ENCODE measurements around the gene TRAPPC12. TPM values are rescaled to one million over a fixed set of nuclear protein-coding genes. Genes with fewer than 3 reads are reported as not detected.

Gene TRAPPC12
- total RNA-seq, 1 experiment from 2014 or later: 72.8 TPM

GRCh38 chr2:3387011-3387410, 7.5 kb downstream of the TRAPPC12 start:
- no peak for TF ChIP-seq EMX1 (CRISPR knock-in tag; IDR thresholded peaks at IDR 0.05)
- TF ChIP-seq ZNF425 (CRISPR knock-in tag; conservative IDR thresholded peaks at IDR 0.05): no peak
- no peak for TF ChIP-seq NFE2L1 (CRISPR knock-in tag; IDR thresholded peaks at IDR 0.05)
- no peak for TF ChIP-seq ZNF232 (CRISPR knock-in tag; IDR thresholded peaks at IDR 0.05)
- TF ChIP-seq AFF4 (CRISPR knock-in tag; IDR thresholded peaks at IDR 0.05; ENCODE audit: borderline replicate concordance): no peak
- no peak for TF ChIP-seq FOXJ3 (CRISPR knock-in tag; IDR thresholded peaks at IDR 0.05; ENCODE audit: borderline replicate concordance)
- TF ChIP-seq GTF2I (CRISPR knock-in tag; conservative IDR thresholded peaks at IDR 0.05): no peak
- TF ChIP-seq FOXK1 (CRISPR knock-in tag; IDR thresholded peaks at IDR 0.05): no peak
- TF ChIP-seq ZNF671 (CRISPR knock-in tag; IDR thresholded peaks at IDR 0.05): no peak
- TF ChIP-seq E2F4 (CRISPR knock-in tag; IDR thresholded peaks at IDR 0.05; ENCODE audit: borderline replicate concordance, low read depth): no peak
- TF ChIP-seq SMAD4 (CRISPR knock-in tag; IDR thresholded peaks at IDR 0.05): no peak
- TF ChIP-seq CBFB (CRISPR knock-in tag; IDR thresholded peaks at IDR 0.05; ENCODE audit: low read depth): no peak
- TF ChIP-seq ETV6 (CRISPR knock-in tag; IDR thresholded peaks at IDR 0.05): no peak
- no peak for TF ChIP-seq GRHL2 (CRISPR knock-in tag; IDR thresholded peaks at IDR 0.05; ENCODE audit: insufficient replicate concordance, severe bottlenecking)
- TF ChIP-seq ZBTB21 (CRISPR knock-in tag; IDR thresholded peaks at IDR 0.05; ENCODE audit: borderline replicate concordance): no peak
- no peak for TF ChIP-seq RORB (CRISPR knock-in tag; IDR thresholded peaks at IDR 0.05)
- no peak for TF ChIP-seq JAZF1 (CRISPR knock-in tag; IDR thresholded peaks at IDR 0.05)
- no peak for TF ChIP-seq TP53 (CRISPR knock-in tag; IDR thresholded peaks at IDR 0.05)
- no peak for TF ChIP-seq MAX (CRISPR knock-in tag; IDR thresholded peaks at IDR 0.05)
- ChIA-PET CTCF (interaction anchor here (1.4 kb wide), 1 partner anchor 36 kb away, joined by 4 read pairs; no protein-coding TSS in a partner anchor), POLR2A (no interaction called here)
- ATAC-seq (no peak), DNase-seq (ENCODE audit: low spot score) (no peak)
- H3K27me3 Mint-ChIP-seq (ENCODE audit: low read depth): no peaks in the 10 kb centered on the region
- no peaks in the 10 kb centered on the region for H3K9me3 Mint-ChIP-seq
- H3K4me3 Mint-ChIP-seq: no peak overlapping the region
- no peaks in the 10 kb centered on the region for H3K4me1 Mint-ChIP-seq
- H3K27ac Mint-ChIP-seq: peak overlapping the region; percentile 60; the same call in 1 of the 2 replicates
- peaks cover 21% of the 10 kb centered on the region for H3K36me3 Mint-ChIP-seq

- ChIA-PET POLR2A (no interaction called here), CTCF (no interaction called here)
- no peak overlapping the region for H3K4me3 Mint-ChIP-seq
- H3K9me3 Mint-ChIP-seq: no peaks in the 10 kb centered on the region
- H3K4me1 Mint-ChIP-seq: no peaks in the 10 kb centered on the region
- DNase-seq (ENCODE audit: low spot score) (no peak), ATAC-seq (no peak)
- H3K27ac Mint-ChIP-seq: no peak overlapping the region
- H3K36me3 Mint-ChIP-seq: peaks cover 28% of the 10 kb centered on the region
- H3K27me3 Mint-ChIP-seq (ENCODE audit: low read depth): no peaks in the 10 kb centered on the region
- TF ChIP-seq MLX (CRISPR knock-in tag; IDR thresholded peaks at IDR 0.05) (no peak), HMGA2 (CRISPR knock-in tag; IDR thresholded peaks at IDR 0.05) (no peak), GABPB1 (CRISPR knock-in tag; IDR thresholded peaks at IDR 0.05) (no peak), ATF3 (CRISPR knock-in tag; conservative IDR thresholded peaks at IDR 0.05) (no peak), NR1H2 (CRISPR knock-in tag; IDR thresholded peaks at IDR 0.05) (no peak), TP53 (CRISPR knock-in tag; IDR thresholded peaks at IDR 0.05) (no peak), TEAD1 (CRISPR knock-in tag; IDR thresholded peaks at IDR 0.05) (no peak), GTF2I (CRISPR knock-in tag; conservative IDR thresholded peaks at IDR 0.05) (no peak), ZBTB43 (CRISPR knock-in tag; IDR thresholded peaks at IDR 0.05) (no peak), ZMAT4 (CRISPR knock-in tag; IDR thresholded peaks at IDR 0.05) (no peak)
Measured at GRCh38 chr2:3387644-3388411, 8.3 kb downstream of the TRAPPC12 start.
